GM21447 (cell line): ENCODE measurements around the gene NXPE4.
"Not testable (repeated sequence)": the region's sequence is repeated elsewhere in the genome, so short reads cannot be mapped to it uniquely, and the experiment has no call there.

Experiments used
- ATAC-seq: cut with Tn5 transposase; IDR thresholded peaks from one replicate; pipeline ENCODE4 v1.9.1; 2021; ENCODE audit not compliant: unreplicated experiment

Gene NXPE4

GRCh38 chr11:114595571-114595970 is at the start of gene NXPE4:
TSS of gene NXPE4 (minus strand) at chr11:114595786. CDS start at chr11:114594759, 1,027 bp downstream.
- ATAC-seq: no peak

GRCh38 chr11:114639440-114639839 is 43.9 kb upstream of the NXPE4 start:
- not testable (repeated sequence) for ATAC-seq

- ATAC-seq: not testable (repeated sequence)
Measured at GRCh38 chr11:114631445-114631965, 35.9 kb upstream of the NXPE4 start.

GRCh38 chr11:114625294-114625693 is 29.7 kb upstream of the NXPE4 start:
- no peak for ATAC-seq

- no peak for ATAC-seq
Measured at GRCh38 chr11:114624455-114625207, 29.0 kb upstream of the NXPE4 start.

- ATAC-seq: no peak
Measured at GRCh38 chr11:114623720-114624119, 28.1 kb upstream of the NXPE4 start.

- no peak for ATAC-seq
Measured at GRCh38 chr11:114622858-114623257, 27.3 kb upstream of the NXPE4 start.

- no peak for ATAC-seq
Measured at GRCh38 chr11:114621950-114622809, 26.6 kb upstream of the NXPE4 start.

- ATAC-seq: no peak
Measured at GRCh38 chr11:114621072-114621471, 25.5 kb upstream of the NXPE4 start.

GRCh38 chr11:114619659-114620173 is 24.1 kb upstream of the NXPE4 start:
- ATAC-seq: no peak

GRCh38 chr11:114618139-114618538 is 22.6 kb upstream of the NXPE4 start:
- no peak for ATAC-seq

- no peak for ATAC-seq
Measured at GRCh38 chr11:114617157-114618124, 21.9 kb upstream of the NXPE4 start.

GRCh38 chr11:114616516-114616915 is 20.9 kb upstream of the NXPE4 start:
- ATAC-seq: no peak

GRCh38 chr11:114615448-114616361 is 20.1 kb upstream of the NXPE4 start:
- ATAC-seq: no peak

- no peak for ATAC-seq
Measured at GRCh38 chr11:114614127-114614720, 18.6 kb upstream of the NXPE4 start.

- ATAC-seq: not testable (repeated sequence)
Measured at GRCh38 chr11:114613094-114613493, 17.5 kb upstream of the NXPE4 start.

GRCh38 chr11:114612686-114613085 is 17.1 kb upstream of the NXPE4 start:
- no peak for ATAC-seq

- ATAC-seq: not testable (repeated sequence)
Measured at GRCh38 chr11:114612199-114612598, 16.6 kb upstream of the NXPE4 start.
